RKO (cell line): ENCODE data around the gene CUL3.

Experiments
- DNase-seq: peaks from one replicate; pipeline ENCODE4 v3.0.0-alpha.2; 2016; ENCODE audit warnings: low spot score

Gene CUL3

GRCh38 chr2:224421065-224421464 is 164.1 kb downstream of the CUL3 start:
- DNase-seq: no peak
